Calu3 (cell line): ENCODE results near the gene GPX5. TPM values are rescaled to one million over a fixed set of nuclear protein-coding genes. Genes with fewer than 3 reads are reported as not detected.

Experiments
- BruUV-seq: library from RNA; stranded (reverse); fragments of 400-500 nt; replicated peaks from 2 replicates; lab custom pipeline; 2021; lab: Mats Ljungman, UMichigan
- CTCF ChIA-PET: fragments of 300-600 bp; sonication (Branson Sonifier 250); formaldehyde crosslinking; loops from one replicate; lab custom pipeline; 2022; ENCODE audit warnings: antibody characterized with exemption; lab: Charles Lee
- DNase-seq: peaks from one replicate; pipeline ENCODE4 v3.0.0; 2022
- H3K27ac Mint-ChIP-seq: one replicate; pipeline ENCODE4 v1.8.0; 2022; ENCODE audit warnings: mixed read lengths; ENCODE audit not compliant: unreplicated experiment
- H3K27me3 Mint-ChIP-seq: one replicate; pipeline ENCODE4 v1.8.0; 2022; ENCODE audit warnings: mixed read lengths; ENCODE audit not compliant: unreplicated experiment
- H3K36me3 Mint-ChIP-seq: one replicate; pipeline ENCODE4 v1.8.0; 2022; ENCODE audit warnings: mild to moderate bottlenecking, moderate library complexity, mixed read lengths; ENCODE audit not compliant: insufficient read depth, unreplicated experiment
- H3K4me1 Mint-ChIP-seq: one replicate; pipeline ENCODE4 v1.8.0; 2022; ENCODE audit warnings: mild to moderate bottlenecking, low read depth, mixed read lengths; ENCODE audit not compliant: unreplicated experiment
- H3K4me3 Mint-ChIP-seq: one replicate; pipeline ENCODE4 v1.8.0; 2022; ENCODE audit warnings: mild to moderate bottlenecking, low read depth, moderate library complexity, mixed read lengths; ENCODE audit not compliant: unreplicated experiment
- H3K9me3 Mint-ChIP-seq: one replicate; pipeline ENCODE4 v1.8.0; 2022; ENCODE audit warnings: low read depth, mixed read lengths; ENCODE audit not compliant: unreplicated experiment
- intact Hi-C: fragments of 100-400 bp; cut with micrococcal nuclease; formaldehyde crosslinking; loops from one replicate; pipeline ENCODE4 v1.10.0; 2022; ENCODE audit not compliant: unreplicated experiment
- total RNA-seq: library from RNA; stranded (reverse); gene quantifications from 2 replicates; pipeline ENCODE4 v1.2.3, GENCODE V29; 2022
- TF ChIP-seq, protein P1 (sequence below): fragments of 200-600 bp; IDR thresholded peaks from one replicate; pipeline ENCODE4 v1.8.0; 2022; ENCODE audit warnings: antibody characterized with exemption; ENCODE audit not compliant: unreplicated experiment

The GPX5 gene
- total RNA-seq, 1 experiment from 2014 or later = not detected

DNA sequence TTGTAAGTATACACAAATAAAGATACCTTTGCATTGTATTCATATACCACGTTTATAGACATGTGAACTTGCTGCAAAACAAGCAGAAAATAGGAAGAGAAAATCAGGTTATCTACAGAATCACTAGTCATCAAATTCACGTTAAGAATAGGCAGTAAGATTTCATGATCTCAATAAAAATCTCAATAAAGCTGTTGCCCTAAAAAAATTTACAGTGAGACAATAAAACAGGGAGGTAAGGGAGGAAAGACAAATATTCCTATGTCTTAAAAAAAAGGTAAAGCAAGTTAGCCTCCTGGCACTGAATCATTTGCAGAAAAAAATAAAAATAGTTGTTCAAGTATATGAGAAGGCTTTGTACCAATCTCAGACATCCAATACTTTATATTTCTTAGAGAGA is 44.1 kb downstream of the GPX5 start:
- Mint-ChIP-seq H3K4me1 (peaks cover 20% of the 10 kb centered on the region), H3K27ac (no peak overlapping the region), H3K36me3 (no peaks in the 10 kb centered on the region), H3K4me3 (no peak overlapping the region), H3K27me3 (no peaks in the 10 kb centered on the region), H3K9me3 (peaks cover 4% of the 10 kb centered on the region)
- TF ChIP-seq, protein P1, sequence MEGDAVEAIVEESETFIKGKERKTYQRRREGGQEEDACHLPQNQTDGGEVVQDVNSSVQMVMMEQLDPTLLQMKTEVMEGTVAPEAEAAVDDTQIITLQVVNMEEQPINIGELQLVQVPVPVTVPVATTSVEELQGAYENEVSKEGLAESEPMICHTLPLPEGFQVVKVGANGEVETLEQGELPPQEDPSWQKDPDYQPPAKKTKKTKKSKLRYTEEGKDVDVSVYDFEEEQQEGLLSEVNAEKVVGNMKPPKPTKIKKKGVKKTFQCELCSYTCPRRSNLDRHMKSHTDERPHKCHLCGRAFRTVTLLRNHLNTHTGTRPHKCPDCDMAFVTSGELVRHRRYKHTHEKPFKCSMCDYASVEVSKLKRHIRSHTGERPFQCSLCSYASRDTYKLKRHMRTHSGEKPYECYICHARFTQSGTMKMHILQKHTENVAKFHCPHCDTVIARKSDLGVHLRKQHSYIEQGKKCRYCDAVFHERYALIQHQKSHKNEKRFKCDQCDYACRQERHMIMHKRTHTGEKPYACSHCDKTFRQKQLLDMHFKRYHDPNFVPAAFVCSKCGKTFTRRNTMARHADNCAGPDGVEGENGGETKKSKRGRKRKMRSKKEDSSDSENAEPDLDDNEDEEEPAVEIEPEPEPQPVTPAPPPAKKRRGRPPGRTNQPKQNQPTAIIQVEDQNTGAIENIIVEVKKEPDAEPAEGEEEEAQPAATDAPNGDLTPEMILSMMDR = no peak
- intact Hi-C loops = no loop called here
- CTCF ChIA-PET = interaction anchor here (0.7 kb wide), 1 partner anchor 173 kb away, joined by 4 read pairs; no protein-coding TSS in a partner anchor
- no peak for DNase-seq
- no TSS peak for BruUV-seq

DNA sequence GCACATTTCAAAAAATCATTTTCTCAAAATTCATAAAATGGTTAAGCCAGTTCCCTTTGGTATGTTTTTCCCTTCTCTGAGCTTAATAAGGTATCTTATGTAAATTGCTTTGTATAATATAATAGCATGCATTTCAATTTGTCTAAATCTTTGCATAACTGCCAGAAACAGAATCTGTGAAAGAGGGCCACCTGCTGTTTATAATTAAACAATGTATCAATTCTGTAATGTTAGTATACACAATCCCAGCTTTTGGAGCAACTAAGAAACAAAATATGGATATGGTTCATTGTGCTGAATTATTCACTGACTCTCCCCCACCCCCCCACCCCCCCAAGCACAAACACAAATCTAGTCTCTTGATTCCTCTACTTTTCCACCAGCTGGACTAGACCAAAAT is 54.8 kb downstream of the GPX5 start:
- intact Hi-C loops = loop anchor here (1.0 to 10.0 kb wide), 3 partner anchors 84 to 456 kb away; partner anchors contain the start of genes NKAPL, ZKSCAN4 and ZSCAN16
- Mint-ChIP-seq H3K36me3 (no peaks in the 10 kb centered on the region), H3K4me1 (no peaks in the 10 kb centered on the region), H3K9me3 (no peaks in the 10 kb centered on the region), H3K27me3 (no peaks in the 10 kb centered on the region), H3K27ac (no peak overlapping the region), H3K4me3 (no peak overlapping the region)
- TF ChIP-seq, protein P1 = peak; percentile 16
- CTCF ChIA-PET = interaction anchor here (0.6 to 2.6 kb wide), 5 partner anchors 65 to 413 kb away, joined by 3 to 22 read pairs (median 4); partner anchors contain the start of gene GPX6
- no TSS peak for BruUV-seq
- DNase-seq = no peak

GRCh38 chr6:28583463-28583862 is 57.8 kb downstream of the GPX5 start:
- TF ChIP-seq, protein P1 = no peak
- Mint-ChIP-seq H3K36me3 (peaks cover 22% of the 10 kb centered on the region), H3K4me3 (no peak overlapping the region), H3K27ac (peak overlapping the region; percentile 36), H3K4me1 (peaks cover 18% of the 10 kb centered on the region), H3K9me3 (no peaks in the 10 kb centered on the region), H3K27me3 (no peaks in the 10 kb centered on the region)
- no TSS peak for BruUV-seq
- no peak for DNase-seq
- intact Hi-C loops = loop anchor here (10.0 kb wide), 2 partner anchors 329 to 459 kb away; partner anchors contain the start of genes NKAPL, ZKSCAN4 and ZSCAN16
- CTCF ChIA-PET = interaction anchor here (1.2 kb wide), 1 partner anchor 17 kb away, joined by 4 read pairs; no protein-coding TSS in a partner anchor

Other genes with a start within 250 kb of the GPX5 start
- gene PGBD1, start 244.3 kb upstream of the GPX5 start, total RNA-seq = 3.1 and 4.9 TPM in 2 replicates
- 4.9 and 5.8 TPM in 2 replicates for gene ZSCAN31, start 189.7 kb upstream of the GPX5 start, total RNA-seq
- 7.3 and 7.8 TPM in 2 replicates for gene ZKSCAN3, start 175.9 kb upstream of the GPX5 start, total RNA-seq
- 4.7 and 5.2 TPM in 2 replicates for gene ZSCAN12, start 126.1 kb upstream of the GPX5 start, total RNA-seq
- 1.8 and 3.7 TPM in 2 replicates for gene ZSCAN23, start 82.4 kb upstream of the GPX5 start, total RNA-seq
- not detected in 2 replicates for gene GPX6, start 10.1 kb upstream of the GPX5 start, total RNA-seq